Stimulated activated CD4-positive, alpha-beta T cell treated with anti-CD3 and anti-CD28 coated beads, Interleukin-2, amount 100 ng/mL, for 48 hours (primary cell): ENCODE results near the gene GSK3B.

Source experiments
- DNase-seq, 2 donors: peaks; one replicate each; pipeline ENCODE4 v3.0.0-alpha.2; 2020

GSK3B gene

DNA sequence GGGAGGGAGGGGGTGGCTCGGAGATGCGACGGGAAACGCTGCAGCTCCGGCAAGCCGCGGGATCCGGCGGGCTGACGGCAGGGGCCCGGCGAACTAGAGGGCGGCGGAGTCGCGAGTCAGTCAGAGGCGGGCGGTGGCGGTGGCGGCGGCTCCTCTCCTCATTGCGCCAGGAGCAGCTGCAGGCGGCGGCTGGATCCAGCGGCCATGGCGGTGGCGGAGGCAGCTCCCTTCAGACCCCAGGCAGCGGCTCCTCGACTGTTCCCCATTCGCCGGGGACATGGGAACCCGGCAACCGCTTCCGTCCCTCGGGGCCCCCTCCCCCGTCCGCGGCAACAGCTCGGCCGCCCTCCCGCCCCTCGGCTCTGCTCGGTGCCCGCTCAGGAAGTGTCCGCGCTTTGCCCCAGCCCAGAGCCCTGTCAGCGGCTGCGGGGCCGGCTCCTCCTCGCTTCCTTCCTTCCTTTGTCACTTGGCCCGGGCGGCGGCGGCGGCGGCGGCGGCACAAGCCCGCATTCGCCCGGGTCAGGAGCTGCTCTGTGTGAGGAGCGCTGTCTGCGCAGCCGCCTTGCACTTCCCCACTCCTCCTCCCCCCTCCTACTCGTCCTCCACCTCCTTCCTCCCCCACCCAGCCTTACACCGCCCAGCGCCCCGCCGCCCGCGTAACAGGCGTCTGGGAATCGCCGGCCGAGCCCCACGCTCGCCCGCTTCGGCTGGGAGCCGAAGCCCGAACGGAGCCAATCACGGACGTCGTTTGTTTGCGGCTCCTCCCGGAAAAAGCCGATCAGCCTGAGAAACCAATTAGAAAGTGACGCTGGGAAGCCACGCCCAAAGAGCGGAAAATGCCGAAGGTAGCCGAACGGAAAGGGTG is at the start of gene GSK3B:
GSK3B (minus strand) TSS at position 537 of the 865 bp plus-strand sequence. CDS start 1,013 bp downstream, outside the sequence.
- DNase-seq: peak; percentile 96 to 98

DNA sequence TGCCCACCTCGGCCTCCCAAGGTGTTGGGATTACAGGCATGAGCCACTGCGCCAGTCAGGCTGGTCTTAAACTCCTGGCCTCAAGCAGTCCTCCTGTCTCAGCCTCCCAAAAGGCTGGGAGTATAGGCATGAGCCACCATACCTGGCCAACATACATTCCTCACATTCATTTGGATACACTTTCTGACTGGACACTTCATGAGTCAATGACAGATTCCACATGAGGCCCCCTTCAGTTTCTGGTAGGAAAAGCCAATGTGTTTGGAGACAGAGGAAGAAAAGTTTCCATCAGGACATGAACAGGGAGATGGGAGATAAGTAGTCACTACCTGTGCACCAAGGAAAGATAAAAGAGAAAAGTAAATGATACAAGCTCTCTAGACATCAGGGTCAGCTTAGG is 49.4 kb upstream of the GSK3B start:
- no peak for DNase-seq

DNA sequence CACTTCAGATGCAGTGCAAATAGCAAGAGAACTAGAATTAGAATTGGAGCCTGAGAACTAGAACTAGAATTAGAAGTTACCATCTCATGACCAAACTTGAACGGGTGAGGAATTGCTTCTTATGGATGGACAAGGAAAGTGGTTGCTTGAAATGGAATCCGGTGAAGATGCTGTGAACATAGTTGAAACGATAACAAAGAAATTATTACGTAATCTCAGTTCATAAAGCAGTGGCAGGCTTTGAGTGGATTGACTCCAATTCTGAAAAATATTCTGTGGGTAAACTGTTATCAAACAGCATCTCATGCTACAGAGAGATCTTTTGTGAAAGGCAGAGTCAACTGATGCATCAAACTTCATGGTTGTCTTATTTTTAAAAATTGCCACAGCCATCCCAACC is 48.0 kb upstream of the GSK3B start:
- no peak for DNase-seq

DNA sequence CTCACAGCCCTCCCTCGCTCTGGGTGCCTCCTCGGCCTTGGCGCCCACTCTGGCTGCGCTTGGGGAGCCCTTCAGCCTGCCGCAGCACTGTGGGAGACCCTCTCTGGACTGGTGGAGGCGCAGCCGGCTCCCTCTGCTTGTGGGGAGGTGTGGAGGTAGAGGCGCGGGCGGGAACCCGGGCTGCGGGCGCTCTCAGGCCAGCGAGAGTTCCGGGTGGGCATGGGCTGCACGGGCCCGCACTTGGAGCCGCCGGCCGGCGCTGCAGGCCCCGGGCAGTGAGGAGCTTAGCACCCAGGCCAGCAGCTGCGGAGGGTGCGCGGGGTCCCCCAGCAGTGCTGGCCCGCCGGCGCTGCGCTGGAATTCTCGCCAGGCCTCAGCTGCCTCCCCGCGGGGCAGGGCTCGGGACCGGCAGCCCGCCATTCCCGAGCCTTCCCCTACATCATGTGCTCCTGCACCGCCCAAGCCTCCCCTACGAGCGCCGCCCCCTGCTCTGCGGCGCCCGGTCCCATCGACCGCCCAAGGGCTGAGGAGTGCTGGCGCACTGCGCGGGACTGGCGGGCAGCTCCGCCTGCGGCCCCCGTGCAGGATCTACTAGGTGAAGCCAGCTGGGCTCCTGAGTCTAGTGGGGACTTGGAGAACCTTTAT is 46.0 kb upstream of the GSK3B start:
- DNase-seq: no peak

DNA sequence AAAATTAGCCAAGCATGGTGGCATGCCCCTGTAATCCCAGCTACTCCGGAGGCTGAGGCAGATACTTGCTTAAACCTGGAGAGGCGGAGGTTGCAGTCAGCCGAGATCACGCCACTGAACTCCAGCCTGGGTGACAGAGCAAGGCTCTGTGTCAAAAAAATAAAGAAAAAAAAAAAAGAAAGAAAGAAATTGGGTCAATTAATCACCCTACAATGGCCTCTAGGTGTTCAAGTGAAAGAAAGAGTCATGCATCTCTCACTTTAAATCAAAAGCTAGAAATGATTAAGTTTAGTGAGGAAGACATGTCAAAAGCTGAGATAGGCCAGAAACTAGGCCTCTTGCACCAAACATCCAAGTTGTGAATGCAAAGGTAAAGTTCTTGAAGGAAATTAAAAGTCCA is 44.9 kb upstream of the GSK3B start:
- DNase-seq: no peak

DNA sequence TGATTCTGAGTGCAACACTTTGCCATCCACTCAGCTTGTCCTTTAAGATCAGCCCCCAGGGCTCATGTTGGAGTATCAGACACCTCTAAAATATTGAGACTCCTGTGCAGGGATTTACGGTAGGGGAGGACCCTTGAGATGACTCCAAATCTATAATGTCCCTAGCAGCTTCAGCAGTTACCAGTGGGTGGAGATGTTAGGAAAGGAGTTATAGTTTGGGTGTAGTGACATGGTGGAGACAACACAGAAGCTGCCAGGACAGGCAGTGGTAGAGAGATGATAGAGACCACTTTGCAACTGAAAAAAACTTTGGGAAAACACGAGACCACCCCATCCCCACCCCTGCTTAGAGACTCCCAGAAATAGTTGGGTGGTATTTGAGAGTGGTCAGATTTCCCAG is 43.3 kb upstream of the GSK3B start:
- no peak for DNase-seq

DNA sequence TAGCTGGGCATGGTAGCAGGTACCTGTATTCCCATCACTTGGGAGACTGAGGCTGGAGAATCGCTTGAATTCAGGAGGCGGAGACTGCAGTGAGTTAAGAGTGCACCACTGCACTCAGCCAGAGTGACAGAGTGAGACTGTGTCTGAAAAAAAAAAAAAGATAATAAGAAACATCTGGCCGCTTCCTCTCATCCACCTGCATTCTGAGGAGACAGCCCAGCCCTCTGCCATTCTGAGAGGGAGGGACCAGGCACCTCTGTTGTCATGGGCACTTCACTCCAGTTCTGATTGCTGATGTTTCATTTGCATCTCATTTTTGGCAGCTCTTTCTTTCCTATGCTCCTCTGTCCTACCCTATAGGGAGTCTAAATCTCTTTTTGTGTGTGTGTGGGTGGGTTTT is 36.4 kb upstream of the GSK3B start:
- no peak for DNase-seq

DNA sequence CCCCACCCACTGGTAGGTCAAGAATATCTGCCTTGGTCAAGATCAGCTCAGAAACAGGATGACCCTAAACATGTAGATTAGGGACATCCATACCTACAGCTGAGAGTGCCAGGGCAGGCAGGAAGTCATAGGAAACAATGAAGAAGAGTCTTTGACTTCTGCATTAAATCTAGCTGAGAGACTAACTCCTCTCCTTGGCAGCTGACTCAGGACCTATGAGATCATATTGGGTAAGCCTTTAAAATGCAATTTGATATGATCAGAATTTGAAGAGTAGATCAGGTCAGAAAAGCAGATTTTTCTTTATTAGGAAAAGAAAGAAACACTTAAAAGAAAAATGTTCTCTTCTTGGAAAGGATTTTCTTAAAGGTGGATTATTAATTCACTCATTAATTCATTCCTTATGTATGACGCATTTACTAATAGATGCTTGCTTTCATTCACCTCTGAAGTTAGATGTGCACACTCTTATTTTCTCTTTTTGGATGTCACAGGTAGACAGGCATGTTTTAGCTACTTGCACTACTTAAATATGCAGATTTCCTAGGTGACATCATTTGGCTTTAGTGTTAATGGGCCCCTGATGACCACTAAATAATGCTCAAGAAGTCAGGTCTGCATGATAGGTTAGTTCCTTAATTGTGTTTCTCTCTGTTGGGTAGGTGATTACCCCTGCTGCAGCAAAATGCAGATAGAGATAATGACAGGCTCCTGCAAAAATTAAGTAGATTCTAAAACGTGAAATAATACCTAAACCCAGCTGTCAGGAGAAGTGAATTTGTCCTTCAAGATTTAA is 35.7 kb upstream of the GSK3B start:
- DNase-seq: no peak

DNA sequence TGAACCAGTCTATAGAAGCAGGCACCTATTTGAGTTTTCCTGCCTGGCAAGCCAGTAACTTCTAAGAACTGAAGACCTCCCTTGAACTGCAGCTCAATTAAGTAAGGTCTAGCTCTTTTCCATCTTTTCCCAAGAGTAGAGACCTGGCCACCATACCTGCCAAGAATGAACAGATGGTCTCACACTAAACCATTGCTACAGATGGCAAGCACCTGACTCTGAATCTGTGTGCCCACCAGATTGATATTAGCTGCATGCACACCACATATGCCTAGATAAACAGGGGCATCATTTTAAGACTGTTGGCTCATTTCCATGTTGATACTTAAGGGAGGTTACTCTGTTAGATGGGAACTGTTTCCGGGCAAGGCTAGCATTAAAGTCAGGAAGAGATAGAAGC is 34.8 kb upstream of the GSK3B start:
- no peak for DNase-seq

DNA sequence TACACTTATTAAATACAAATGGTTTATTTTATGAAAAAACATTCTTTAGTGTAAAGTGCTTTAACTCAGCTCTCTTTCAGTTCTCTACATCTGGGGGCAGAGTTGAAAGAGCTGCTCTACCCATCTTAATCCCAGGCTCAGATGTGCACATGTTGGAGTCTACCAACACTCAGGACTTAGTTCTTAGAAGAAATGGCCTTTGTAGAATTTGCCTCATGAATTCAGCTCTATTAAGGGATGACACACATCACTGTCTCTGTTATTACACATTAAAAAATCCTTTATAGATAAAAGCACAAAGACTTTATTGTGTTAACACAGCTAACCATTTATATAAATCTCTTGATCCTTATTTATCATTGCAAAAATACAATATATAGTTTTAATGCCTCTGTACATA is 31.7 kb upstream of the GSK3B start:
- DNase-seq: no peak

DNA sequence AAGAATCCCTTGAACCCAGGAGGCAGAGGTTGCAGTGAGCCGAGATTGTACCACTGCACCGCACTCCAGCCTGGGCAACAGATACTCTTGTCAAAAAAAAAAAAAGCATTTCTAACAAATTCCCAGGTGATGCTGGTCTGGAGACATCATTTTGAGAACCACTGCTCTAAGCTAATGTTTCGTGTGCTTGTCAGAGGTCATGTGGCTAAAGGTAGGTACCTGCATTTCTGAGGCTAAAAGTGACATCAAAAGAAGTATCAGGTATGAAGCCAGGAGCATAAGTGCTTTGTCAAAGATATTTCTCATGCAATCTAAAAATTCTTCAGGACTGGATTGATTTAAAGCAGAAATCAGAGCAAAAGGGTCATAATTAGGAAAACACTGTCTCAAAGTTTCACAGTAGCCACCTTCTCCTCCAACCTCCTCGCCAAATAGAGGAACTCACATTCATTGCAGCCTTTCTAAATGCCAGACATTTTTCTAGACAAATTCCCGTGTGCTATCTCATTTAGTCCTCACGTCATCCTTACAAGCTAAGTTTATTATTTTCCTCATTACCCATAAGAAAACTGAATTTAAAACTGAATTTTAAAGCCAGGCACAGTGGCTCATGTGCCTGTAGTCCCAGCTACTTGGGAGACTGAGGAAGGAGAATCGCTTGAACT is 25.7 kb upstream of the GSK3B start:
- DNase-seq: no peak

DNA sequence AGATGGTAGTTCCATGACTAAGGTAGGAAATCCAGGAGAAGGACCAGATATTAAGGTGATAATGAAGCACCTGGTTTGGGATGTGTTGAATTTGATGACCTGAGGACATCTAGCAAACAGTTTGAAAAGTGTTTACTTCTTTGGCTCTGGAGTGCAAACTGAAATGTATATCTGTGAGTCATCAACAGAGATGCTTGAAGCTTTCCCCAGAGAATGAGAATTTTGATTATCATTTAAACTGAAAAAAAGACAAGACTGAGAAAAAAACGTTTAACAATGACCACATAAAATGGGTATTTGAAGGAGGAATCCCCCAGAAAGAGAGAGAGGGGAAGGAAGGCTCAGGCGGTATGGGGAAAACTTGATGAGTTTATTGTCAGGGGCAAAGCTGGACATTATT is 20.7 kb upstream of the GSK3B start:
- DNase-seq: no peak

DNA sequence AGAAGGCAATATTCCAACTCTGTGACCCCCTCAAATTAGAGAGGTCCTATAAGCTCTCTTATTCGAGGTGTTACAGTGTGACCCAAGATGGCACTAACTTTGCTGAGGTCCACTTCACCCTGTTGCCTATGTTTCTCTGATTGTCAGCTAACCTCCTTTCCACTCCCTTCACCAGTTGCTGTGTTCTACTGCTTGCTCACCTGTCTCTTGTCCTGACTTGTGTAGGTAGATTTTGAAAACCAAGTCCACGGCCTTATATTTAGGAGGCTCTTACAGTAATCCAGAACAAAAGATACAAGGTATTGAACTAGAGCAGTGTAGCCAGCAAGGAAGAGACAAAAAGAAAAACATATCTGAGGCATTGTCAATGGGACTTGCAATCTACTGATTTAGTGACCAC is 20.1 kb upstream of the GSK3B start:
- no peak for DNase-seq

DNA sequence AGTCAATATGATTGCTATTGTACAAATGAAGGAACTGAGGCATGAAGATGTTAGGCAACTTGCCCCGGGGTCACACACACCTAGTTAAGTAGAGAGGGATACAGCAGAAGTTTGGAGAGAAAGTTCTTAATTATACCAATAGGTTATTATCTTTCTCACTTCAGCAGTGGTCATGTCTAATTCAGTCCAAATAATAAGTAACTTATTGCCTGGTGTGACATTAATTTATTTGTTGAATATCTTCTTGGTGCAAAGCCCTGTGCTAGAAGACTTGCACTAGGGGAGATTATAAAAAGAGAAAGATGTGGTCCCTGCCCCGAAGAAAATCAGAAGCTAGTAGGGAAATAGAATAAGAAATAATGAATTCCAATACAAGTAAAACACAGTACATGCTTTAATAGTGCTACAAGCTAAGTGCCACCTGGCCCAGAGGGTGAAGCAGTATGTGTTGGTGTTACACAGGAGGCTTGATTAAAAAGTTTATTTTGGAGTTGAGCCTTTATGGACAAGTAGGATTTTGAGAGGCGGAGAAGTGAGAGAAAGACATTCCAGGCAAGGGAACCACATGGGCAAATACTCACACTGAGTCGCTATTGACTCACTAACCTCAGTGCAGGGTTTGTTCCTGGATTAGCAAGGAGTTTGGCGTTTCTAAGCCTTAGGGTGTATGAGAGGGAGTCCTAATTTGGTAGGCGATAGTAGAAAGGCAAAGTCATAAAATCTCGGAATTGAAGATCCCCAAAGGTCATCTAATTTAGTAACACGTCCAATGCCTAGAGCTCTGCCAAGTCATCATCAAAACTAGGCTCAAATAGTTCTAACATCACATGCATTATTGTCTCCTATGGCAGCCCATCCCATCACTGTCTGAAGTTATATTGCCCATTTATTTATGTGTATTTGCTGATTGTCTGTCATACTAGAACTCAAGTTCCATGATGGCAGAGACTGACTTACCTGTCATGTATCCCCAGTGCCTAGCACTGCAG is 19.2 kb upstream of the GSK3B start:
- DNase-seq: no peak

DNA sequence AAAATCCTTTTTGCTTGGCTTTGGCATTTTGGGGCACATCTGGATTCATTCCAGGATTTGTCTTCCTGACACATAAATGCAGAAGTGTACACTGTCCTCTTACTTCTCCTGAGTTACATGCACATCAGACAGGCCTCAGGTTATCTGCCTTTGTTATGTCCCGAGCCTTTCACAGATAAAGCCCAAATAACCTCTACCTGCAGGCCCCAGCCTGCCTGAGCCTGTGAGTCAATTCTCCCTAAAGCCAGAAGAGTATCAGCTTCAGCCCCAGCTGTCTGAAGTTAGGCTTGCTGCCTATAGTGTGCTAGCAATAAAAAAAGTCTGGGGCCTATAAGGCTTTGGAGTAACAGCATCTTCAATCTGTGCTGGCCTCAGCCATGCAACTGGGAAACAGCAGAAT is 17.7 kb upstream of the GSK3B start:
- no peak for DNase-seq

DNA sequence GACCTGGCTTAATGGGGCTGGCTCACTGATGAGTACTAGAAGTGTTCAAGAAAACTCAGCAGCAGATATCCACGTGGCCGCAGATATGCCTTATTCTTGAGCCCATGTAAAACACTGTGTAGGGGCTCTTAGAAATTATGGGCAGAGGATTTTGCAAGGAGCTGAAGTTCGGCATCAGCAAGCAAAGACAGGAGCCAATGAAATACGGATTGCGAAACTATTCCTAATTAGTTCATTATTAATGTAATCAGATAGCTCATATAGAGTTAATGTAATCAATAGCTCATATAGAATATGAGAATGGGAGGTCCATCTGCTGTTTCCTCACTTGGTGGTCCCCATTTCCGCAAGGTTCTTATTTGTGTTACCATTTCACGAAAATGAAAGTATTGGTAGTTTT is 9.0 kb upstream of the GSK3B start:
- DNase-seq: no peak

DNA sequence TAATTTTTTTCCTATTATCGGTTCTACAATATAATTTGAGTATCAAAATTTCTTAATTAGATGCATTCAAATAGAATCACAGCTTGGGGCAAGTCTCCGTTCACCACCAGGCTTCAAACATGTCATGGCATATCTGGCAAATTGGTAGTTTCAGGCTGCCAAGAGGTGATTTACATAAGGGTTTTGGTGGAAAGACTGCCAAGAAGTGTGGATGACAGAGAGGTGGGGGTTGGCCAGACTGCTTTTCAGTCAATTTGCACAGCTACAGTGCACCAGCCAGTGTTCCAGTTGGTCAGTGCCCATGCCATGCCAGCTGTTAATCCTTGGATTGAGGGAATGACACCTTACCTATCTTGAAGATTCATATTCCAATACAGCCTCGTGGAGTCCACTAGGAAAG is 8.4 kb upstream of the GSK3B start:
- DNase-seq: no peak

DNA sequence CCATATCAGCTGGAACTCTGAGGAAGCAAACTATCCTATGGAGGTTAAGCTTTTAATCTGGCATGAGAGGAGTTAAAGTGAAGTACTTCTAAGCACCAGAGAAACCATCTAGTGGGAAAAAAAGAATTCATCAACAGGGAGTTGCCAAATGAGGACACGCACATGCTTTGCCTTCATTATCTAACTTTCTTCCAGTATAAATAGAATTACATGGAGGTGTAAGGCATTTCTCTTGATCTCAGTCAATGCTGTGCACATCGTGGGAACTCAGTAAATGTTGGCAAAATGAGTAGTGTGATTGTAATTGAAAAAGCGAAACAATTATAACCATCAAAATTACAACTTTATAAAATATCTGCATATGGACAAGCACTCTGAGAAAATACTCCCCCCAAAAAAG is 8.0 kb upstream of the GSK3B start:
- DNase-seq: no peak

DNA sequence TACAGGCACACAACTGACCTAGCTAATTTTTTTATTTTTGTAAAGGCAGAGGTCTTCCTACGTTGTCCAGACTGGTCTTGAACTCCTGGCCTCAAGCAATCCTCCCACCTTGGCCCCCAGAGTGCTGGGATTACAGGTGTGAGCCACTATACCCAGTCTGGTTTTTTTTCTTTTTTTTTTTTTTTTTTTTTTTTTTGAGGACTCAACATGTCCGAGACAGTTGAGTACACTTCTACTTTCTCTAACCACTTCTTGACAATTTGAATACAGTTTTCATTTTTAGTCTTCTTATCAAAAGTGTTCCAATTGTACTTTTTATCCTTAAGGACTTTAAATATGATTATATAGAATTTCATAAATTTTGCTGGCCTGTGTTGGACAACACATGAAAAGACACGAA is 7.4 kb upstream of the GSK3B start:
- DNase-seq: no peak

DNA sequence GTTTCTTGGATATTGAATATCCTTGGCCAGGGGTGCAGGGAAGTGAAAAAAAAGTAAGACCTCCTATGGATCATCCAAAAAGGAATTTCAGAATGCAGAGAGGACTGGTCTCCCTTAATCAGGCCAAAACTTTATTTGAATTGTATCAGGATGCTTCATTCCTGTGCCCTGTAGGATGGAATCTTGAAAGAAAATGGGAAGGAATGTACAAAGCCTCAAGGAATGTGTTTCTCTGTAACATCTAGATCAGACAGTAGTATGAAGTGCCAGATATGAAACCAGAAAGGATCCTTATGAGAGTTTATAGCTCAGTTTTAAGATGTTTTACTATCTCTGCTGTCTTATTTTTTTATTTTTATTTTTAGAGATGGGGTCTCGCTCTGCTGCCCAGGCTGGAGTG is 6.5 kb upstream of the GSK3B start:
- no peak for DNase-seq

DNA sequence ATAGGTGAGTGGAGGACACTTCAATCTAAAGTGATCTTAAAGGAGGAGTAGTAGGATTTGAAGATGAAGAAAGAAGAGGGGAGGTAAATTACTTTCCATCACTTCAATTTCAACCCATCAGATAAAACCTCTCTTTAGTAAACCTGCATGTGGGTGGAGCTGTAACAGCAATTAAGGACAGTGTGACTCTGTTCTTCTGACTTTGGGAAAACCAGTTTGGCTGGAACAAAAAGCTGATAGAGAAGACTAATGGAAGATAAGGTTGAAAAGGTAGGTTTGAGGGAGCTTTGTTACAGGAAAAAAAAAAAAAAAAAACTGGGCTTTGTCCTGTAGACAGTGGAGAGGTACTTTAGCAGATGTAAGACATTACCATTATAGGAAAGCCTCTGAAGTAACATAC is 4.5 kb upstream of the GSK3B start:
- no peak for DNase-seq

DNA sequence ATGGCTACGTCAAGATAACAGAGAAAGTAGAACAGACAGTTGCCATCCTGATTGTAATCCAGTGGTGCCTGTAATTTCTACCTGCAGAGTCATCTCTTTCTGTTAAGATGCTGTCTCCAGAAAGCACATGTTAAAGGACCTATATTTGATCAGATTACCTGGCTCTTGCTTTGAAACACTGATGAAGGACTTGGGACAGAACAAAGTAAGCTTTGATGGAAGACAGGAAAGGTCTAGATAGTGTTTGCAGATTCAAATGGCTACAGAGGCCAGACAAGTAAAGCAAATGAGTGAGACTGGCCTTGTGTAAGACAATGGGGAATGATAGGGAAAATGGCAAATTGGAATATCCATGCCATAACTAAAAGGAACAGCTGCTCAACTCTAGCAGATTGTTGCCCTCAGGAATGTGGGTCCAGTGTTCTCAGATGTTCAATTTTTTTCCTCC is 1.8 kb upstream of the GSK3B start:
- no peak for DNase-seq
